GM23248 (cell line): ENCODE results near the gene QSOX1. TPM values are rescaled to one million over a fixed set of nuclear protein-coding genes. Genes with fewer than 3 reads are reported as not detected.

ENCODE experiments used
- DNase-seq: peaks from one replicate; pipeline ENCODE4 v3.0.0-alpha.2; 2015
- H2AFZ ChIP-seq: fragments of 200-600 bp; sonication (generic); 2 replicates; pipeline ENCODE4 v1.6.1; 2016; ENCODE audit warnings: antibody characterized with exemption
- H3F3A ChIP-seq: fragments of 200-600 bp; sonication (generic); 2 replicates; pipeline ENCODE4 v1.6.1; 2016; ENCODE audit warnings: mild to moderate bottlenecking, antibody characterized with exemption, mixed run types; ENCODE audit not compliant: insufficient read depth
- H3K27ac ChIP-seq: fragments of 200-600 bp; sonication (generic); 2 replicates; pipeline ENCODE4 v1.5.1; 2016; ENCODE audit warnings: mild to moderate bottlenecking
- H3K27me3 ChIP-seq: fragments of 200-600 bp; sonication (generic); replicated peaks from 2 replicates; pipeline ENCODE4 v1.6.1; 2016; ENCODE audit warnings: mild to moderate bottlenecking; ENCODE audit not compliant: insufficient read depth
- H3K36me3 ChIP-seq: fragments of 200-600 bp; sonication (generic); 2 replicates; pipeline ENCODE4 v1.6.1; 2016; ENCODE audit warnings: low read depth, mild to moderate bottlenecking
- H3K4me1 ChIP-seq: fragments of 200-600 bp; sonication (generic); 2 replicates; pipeline ENCODE4 v1.6.1; 2016; ENCODE audit warnings: mild to moderate bottlenecking; ENCODE audit not compliant: insufficient read depth
- H3K4me2 ChIP-seq: fragments of 200-600 bp; sonication (generic); one replicate; pipeline ENCODE4 v1.6.1; 2016; ENCODE audit warnings: mild to moderate bottlenecking; ENCODE audit not compliant: unreplicated experiment
- H3K4me3 ChIP-seq: fragments of 200-600 bp; sonication (generic); 2 replicates; pipeline ENCODE4 v1.5.1; 2016; ENCODE audit warnings: mild to moderate bottlenecking
- H3K79me2 ChIP-seq: fragments of 200-600 bp; sonication (generic); 2 replicates; pipeline ENCODE4 v1.6.1; 2016; ENCODE audit warnings: mild to moderate bottlenecking; ENCODE audit not compliant: insufficient read depth
- H3K9ac ChIP-seq: fragments of 200-600 bp; sonication (generic); 2 replicates; pipeline ENCODE4 v1.6.1; 2016; ENCODE audit warnings: mild to moderate bottlenecking
- H3K9me2 ChIP-seq: fragments of 200-600 bp; sonication (generic); 2 replicates; pipeline ENCODE4 v1.6.1; 2016; ENCODE audit warnings: mixed run types, mild to moderate bottlenecking, moderate library complexity; ENCODE audit not compliant: insufficient read depth
- H3K9me3 ChIP-seq: fragments of 200-600 bp; sonication (generic); one replicate; pipeline ENCODE4 v1.6.1; 2017; ENCODE audit warnings: low read depth
- H4K20me1 ChIP-seq: fragments of 200-600 bp; sonication (generic); 2 replicates; pipeline ENCODE4 v1.6.0; 2016; ENCODE audit not compliant: insufficient read depth
- EZH2 ChIP-seq: fragments of 200-600 bp; sonication (generic); IDR thresholded peaks from 2 replicates; pipeline ENCODE4 v1.6.1; 2018; ENCODE audit warnings: antibody characterized with exemption, mild to moderate bottlenecking; ENCODE audit not compliant: insufficient read depth, poor library complexity, severe bottlenecking
- EZH2phosphoT487 ChIP-seq: fragments of 200-600 bp; sonication (generic); IDR thresholded peaks from 2 replicates; pipeline ENCODE4 v1.6.1; 2018; ENCODE audit warnings: antibody characterized with exemption, moderate library complexity, mild to moderate bottlenecking, low read depth; ENCODE audit not compliant: insufficient read depth
- WGBS, 2 experiments: methylation state at CpG; one replicate each; pipeline ENCODE4 v1.1.6; 2015 to 2017; ENCODE audit warnings: low lambda C conversion rate in 2 of 2, low coverage in 1 of 2; ENCODE audit errors: missing lambda C conversion rate in 2 of 2; 5-methylcytosine and 5-hydroxymethylcytosine counted together
- in situ Hi-C: fragments of 300-500 bp; cut with MboI; formaldehyde crosslinking; loops from 2 replicates; pipeline ENCODE4 v1.15.0; 2020
- polyA plus RNA-seq: library from polyadenylated mRNA; unstranded; fragments of >200 nt; fragmentation: Nextera tagmentation; extraction: Ambion mirVana; gene quantifications from 2 replicates; pipeline ENCODE4 v1.2.1, GENCODE V29; 2016
- total RNA-seq: library from RNA; depleted of rRNA; stranded (reverse); fragments of >200 nt; shearing (Covaris generic); gene quantifications from 2 replicates; pipeline ENCODE4 v1.2.3, GENCODE V29; 2014

Gene QSOX1
- total and polyA plus RNA-seq, 2 experiments from 2014 or later, result 270 to 519 TPM

- Histone ChIP-seq H3K36me3 (no peaks in the 10 kb centered on the region; the same call in 1 of the 2 replicates), H3K27me3 (no peaks in the 10 kb centered on the region), H3K79me2 (no peaks in the 10 kb centered on the region), H3F3A (no peaks in the 10 kb centered on the region), H3K9me3 (no peaks in the 10 kb centered on the region), H3K4me3 (no peak overlapping the region), H3K27ac (no peak overlapping the region), H3K4me2 (no peak overlapping the region), H3K9ac (no peak overlapping the region), H2AFZ (no peak overlapping the region), H4K20me1 (no peaks in the 10 kb centered on the region), H3K4me1 (no peaks in the 10 kb centered on the region), H3K9me2 (no peaks in the 10 kb centered on the region)
- DNase-seq, result no peak
- 87 to 91% methylated on average over 17 of the region's 17 CpGs for WGBS, 2 experiments
- in situ Hi-C loops, result no loop called here
- no peak for TF ChIP-seq EZH2
- TF ChIP-seq EZH2phosphoT487, result no peak
Observed at GRCh38 chr1:180196436-180197003, 41.9 kb downstream of the QSOX1 start.

GRCh38 chr1:180197231-180197630 is 42.6 kb downstream of the QSOX1 start:
- Histone ChIP-seq H4K20me1 (no peaks in the 10 kb centered on the region), H3K9ac (no peak overlapping the region), H3K9me2 (no peaks in the 10 kb centered on the region), H2AFZ (no peak overlapping the region), H3K36me3 (no peaks in the 10 kb centered on the region; the same call in 1 of the 2 replicates), H3K79me2 (no peaks in the 10 kb centered on the region), H3K9me3 (no peaks in the 10 kb centered on the region), H3K4me3 (no peak overlapping the region), H3K4me1 (no peaks in the 10 kb centered on the region), H3F3A (no peaks in the 10 kb centered on the region), H3K4me2 (no peak overlapping the region), H3K27me3 (no peaks in the 10 kb centered on the region), H3K27ac (no peak overlapping the region)
- in situ Hi-C loops, result no loop called here
- TF ChIP-seq EZH2 (no peak), EZH2phosphoT487 (no peak)
- no peak for DNase-seq
- 92 to 97% methylated on average over 5 of the region's 5 CpGs for WGBS, 2 experiments

- TF ChIP-seq EZH2 (no peak), EZH2phosphoT487 (no peak)
- in situ Hi-C loops, result no loop called here
- Histone ChIP-seq H3K9me2 (no peaks in the 10 kb centered on the region), H2AFZ (no peak overlapping the region), H3K79me2 (no peaks in the 10 kb centered on the region), H3K27me3 (no peaks in the 10 kb centered on the region), H3K4me1 (no peaks in the 10 kb centered on the region), H3K9ac (no peak overlapping the region), H3K4me2 (no peak overlapping the region), H3K36me3 (no peaks in the 10 kb centered on the region; the same call in 1 of the 2 replicates), H3F3A (no peaks in the 10 kb centered on the region), H3K27ac (no peak overlapping the region), H3K9me3 (no peaks in the 10 kb centered on the region), H3K4me3 (no peak overlapping the region), H4K20me1 (no peaks in the 10 kb centered on the region)
- no peak for DNase-seq
- 83 to 87% methylated on average over 4 of the region's 4 CpGs for WGBS, 2 experiments
Observed at GRCh38 chr1:180198196-180198595, 43.5 kb downstream of the QSOX1 start.

- H4K20me1 ChIP-seq, result no peaks in the 10 kb centered on the region
- in situ Hi-C loops, result no loop called here
Observed at GRCh38 chr1:180198611-180199010, 43.9 kb downstream of the QSOX1 start.

More at GRCh38 chr1:180198611-180199010, 43.9 kb downstream of the QSOX1 start:
- Histone ChIP-seq H3K9me2 (no peaks in the 10 kb centered on the region), H3K4me3 (no peak overlapping the region), H3K27me3 (no peaks in the 10 kb centered on the region), H3K4me2 (no peak overlapping the region), H3K79me2 (no peaks in the 10 kb centered on the region), H3K4me1 (no peaks in the 10 kb centered on the region), H3K36me3 (no peaks in the 10 kb centered on the region; the same call in 1 of the 2 replicates), H3K9me3 (no peaks in the 10 kb centered on the region), H3K9ac (no peak overlapping the region), H3F3A (no peaks in the 10 kb centered on the region), H2AFZ (no peak overlapping the region), H3K27ac (no peak overlapping the region)
- TF ChIP-seq EZH2 (no peak), EZH2phosphoT487 (no peak)
- WGBS, 2 experiments, result 88 to 98% methylated on average over 4 to 5 of the region's 5 CpGs
- DNase-seq, result no peak
